ENCODE measurements around the gene ZBTB20. TPM values are rescaled to one million over a fixed set of nuclear protein-coding genes. Genes with fewer than 3 reads are reported as not detected.

The ZBTB20 gene
- total and polyA plus RNA-seq, 7 donors: under 0.01 to 113 (median 58.6) TPM

DNA sequence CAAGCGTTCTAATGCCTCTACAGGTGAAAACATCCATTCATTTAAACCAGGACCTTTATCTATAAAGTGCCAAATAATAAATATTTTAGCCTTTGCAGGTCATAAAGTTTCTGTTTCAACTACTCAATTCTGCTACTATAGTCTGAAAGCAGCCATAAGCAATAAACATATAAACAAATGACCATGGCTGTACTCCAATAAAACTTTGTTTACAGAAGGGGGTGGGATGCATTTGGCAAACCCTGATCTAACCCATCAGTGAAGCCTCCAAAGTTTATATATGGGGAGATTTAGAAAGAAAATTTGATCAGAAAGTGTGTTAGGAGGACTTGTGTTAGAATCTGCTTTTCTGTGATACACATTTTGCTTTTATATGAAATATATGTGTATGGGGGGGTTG lies 161.3 kb downstream of the ZBTB20 start:
- H3K4me1 ChIP-seq: no peaks in the 10 kb centered on the region
- TF ChIP-seq, protein P1, sequence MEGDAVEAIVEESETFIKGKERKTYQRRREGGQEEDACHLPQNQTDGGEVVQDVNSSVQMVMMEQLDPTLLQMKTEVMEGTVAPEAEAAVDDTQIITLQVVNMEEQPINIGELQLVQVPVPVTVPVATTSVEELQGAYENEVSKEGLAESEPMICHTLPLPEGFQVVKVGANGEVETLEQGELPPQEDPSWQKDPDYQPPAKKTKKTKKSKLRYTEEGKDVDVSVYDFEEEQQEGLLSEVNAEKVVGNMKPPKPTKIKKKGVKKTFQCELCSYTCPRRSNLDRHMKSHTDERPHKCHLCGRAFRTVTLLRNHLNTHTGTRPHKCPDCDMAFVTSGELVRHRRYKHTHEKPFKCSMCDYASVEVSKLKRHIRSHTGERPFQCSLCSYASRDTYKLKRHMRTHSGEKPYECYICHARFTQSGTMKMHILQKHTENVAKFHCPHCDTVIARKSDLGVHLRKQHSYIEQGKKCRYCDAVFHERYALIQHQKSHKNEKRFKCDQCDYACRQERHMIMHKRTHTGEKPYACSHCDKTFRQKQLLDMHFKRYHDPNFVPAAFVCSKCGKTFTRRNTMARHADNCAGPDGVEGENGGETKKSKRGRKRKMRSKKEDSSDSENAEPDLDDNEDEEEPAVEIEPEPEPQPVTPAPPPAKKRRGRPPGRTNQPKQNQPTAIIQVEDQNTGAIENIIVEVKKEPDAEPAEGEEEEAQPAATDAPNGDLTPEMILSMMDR (IDR thresholded peaks at IDR 0.05): no peak
- TF ChIP-seq POLR2AphosphoS5 (IDR thresholded peaks at IDR 0.05) (no peak), EP300 (IDR thresholded peaks at IDR 0.05) (no peak), POLR2A (IDR thresholded peaks at IDR 0.05) (no peak)
- no peak overlapping the region for H3K27ac ChIP-seq
- intact Hi-C loops (cut with DNase I): no loop called here
- no peaks in the 10 kb centered on the region for H3K36me3 ChIP-seq
- H3K9me3 ChIP-seq: no peaks in the 10 kb centered on the region
- no peak overlapping the region for H3K4me3 ChIP-seq
- WGBS, 2 donors: 87 to 90% methylated on average over 1 of the region's 1 CpG
- no peaks in the 10 kb centered on the region for H3K27me3 ChIP-seq
- DNase-seq: no peak

DNA sequence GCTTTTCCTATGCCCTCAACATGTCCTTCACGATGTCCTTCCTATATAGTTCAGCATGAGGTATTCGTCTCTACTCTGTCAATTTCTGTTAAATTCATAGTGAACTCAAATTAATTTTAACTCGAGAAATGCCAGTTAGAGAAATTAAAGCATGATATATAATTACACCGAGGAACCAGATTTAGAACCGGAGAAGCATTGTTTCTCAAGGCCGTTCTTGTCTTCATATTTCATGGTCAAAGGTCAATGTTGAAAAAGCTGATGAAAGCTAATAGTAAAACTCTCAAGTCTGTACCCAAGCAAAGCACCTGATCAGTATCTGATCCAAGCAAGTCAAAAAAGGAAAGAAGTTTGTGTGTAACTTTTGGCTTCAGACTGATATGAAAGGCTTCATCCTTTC lies 163.8 kb downstream of the ZBTB20 start:
- Histone ChIP-seq H3K27me3 (no peaks in the 10 kb centered on the region), H3K36me3 (no peaks in the 10 kb centered on the region), H3K4me3 (no peak overlapping the region), H3K4me1 (no peaks in the 10 kb centered on the region), H3K9me3 (no peaks in the 10 kb centered on the region), H3K27ac (no peak overlapping the region)
- intact Hi-C loops (cut with DNase I): no loop called here
- WGBS, 2 donors: 67 to 91% methylated on average over 6 of the region's 6 CpGs
- DNase-seq: no peak
- TF ChIP-seq POLR2A (IDR thresholded peaks at IDR 0.05) (no peak), POLR2AphosphoS5 (IDR thresholded peaks at IDR 0.05) (no peak), EP300 (IDR thresholded peaks at IDR 0.05) (no peak)
- TF ChIP-seq, protein P1 (IDR thresholded peaks at IDR 0.05): no peak

DNA sequence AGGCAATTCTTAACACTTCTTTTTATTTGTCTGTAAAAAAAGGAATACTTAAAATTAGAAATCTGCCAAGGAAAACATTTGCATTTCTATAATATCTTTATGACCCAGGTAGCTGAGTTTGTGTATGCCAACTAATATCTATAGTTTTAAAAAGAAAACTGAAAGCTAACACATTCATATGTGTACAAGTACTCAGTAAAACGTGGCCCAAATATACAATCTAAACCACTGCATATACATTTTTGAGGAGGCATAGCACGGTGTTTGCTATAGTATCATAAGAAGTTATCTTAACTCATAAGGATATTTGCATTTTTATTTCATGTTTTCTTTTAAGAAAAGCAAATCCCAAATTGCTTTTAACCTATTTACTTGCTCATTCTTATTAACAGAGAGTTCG lies 172.7 kb downstream of the ZBTB20 start:
- TF ChIP-seq POLR2A (IDR thresholded peaks at IDR 0.05) (no peak), EP300 (IDR thresholded peaks at IDR 0.05) (no peak), POLR2AphosphoS5 (IDR thresholded peaks at IDR 0.05) (no peak)
- TF ChIP-seq, protein P1 (IDR thresholded peaks at IDR 0.05): no peak
- Histone ChIP-seq H3K27me3 (no peaks in the 10 kb centered on the region), H3K4me3 (no peak overlapping the region), H3K4me1 (peaks cover 0 to 3% (median 0%) of the 10 kb centered on the region in 4 donors), H3K27ac (no peak overlapping the region), H3K9me3 (no peaks in the 10 kb centered on the region), H3K36me3 (peaks cover 0 to 5% (median 0%) of the 10 kb centered on the region in 4 donors)
- 74 to 79% methylated on average over 3 of the region's 3 CpGs for WGBS, 2 donors
- DNase-seq: no peak
- intact Hi-C loops (cut with DNase I): no loop called here

DNA sequence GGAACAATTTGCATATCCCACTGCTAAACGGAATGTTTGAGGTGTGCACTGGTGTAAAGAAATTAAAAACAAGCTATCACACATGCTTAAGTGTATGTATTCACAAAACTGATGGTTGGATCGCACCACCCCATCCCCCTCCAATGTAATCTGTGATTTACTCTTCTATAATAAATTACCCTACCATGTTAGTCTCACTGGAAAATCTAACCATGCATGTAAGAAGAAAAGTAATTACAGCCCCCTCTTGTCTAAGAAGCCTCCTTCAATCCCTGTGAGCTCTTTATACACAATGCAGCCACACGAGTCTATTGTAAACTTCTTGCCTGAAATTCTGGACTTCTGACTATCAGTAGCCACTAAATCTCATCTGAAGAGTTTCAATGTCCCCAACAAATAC lies 173.6 kb downstream of the ZBTB20 start:
- Histone ChIP-seq H3K27ac (no peak overlapping the region), H3K9me3 (no peaks in the 10 kb centered on the region), H3K4me3 (no peak overlapping the region), H3K27me3 (no peaks in the 10 kb centered on the region), H3K36me3 (peaks cover 0 to 5% (median 0%) of the 10 kb centered on the region in 4 donors), H3K4me1 (peaks cover 0 to 3% (median 0%) of the 10 kb centered on the region in 4 donors)
- intact Hi-C loops (cut with DNase I): no loop called here
- TF ChIP-seq POLR2A (IDR thresholded peaks at IDR 0.05): no peak
- TF ChIP-seq, protein P1 (IDR thresholded peaks at IDR 0.05): no peak
- TF ChIP-seq POLR2AphosphoS5 (IDR thresholded peaks at IDR 0.05): no peak
- TF ChIP-seq EP300 (IDR thresholded peaks at IDR 0.05): no peak
- no peak for DNase-seq
- WGBS, 2 donors: 83 to 89% methylated on average over 3 of the region's 3 CpGs

DNA sequence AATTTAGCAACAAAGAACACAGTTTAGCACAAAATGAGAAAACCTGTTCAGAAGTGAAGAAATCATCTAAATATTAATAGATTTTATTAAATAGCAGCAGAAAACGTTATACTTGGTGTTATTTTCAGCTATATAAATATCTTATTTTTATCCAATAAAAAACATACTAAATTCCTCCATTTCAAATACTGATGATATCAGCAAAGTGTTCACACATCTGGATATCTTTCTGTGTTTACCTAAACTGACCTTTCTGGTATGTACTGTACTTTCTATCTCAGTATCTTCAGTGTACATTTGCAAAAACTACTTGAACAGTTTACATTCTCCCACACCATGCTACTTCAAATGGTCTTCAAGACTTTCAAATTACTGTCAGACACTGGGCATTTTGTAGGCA lies 179.9 kb downstream of the ZBTB20 start:
- no peak for DNase-seq
- no peaks in the 10 kb centered on the region for H3K27me3 ChIP-seq
- TF ChIP-seq, protein P1 (IDR thresholded peaks at IDR 0.05): no peak
- H3K36me3 ChIP-seq: peaks cover 0 to 5% (median 0%) of the 10 kb centered on the region in 4 donors
- intact Hi-C loops (cut with DNase I): no loop called here
- H3K27ac ChIP-seq: no peak overlapping the region
- no peak overlapping the region for H3K4me3 ChIP-seq
- 70 to 74% methylated on average over 1 of the region's 1 CpG for WGBS, 2 donors
- no peaks in the 10 kb centered on the region for H3K9me3 ChIP-seq
- peaks cover 0 to 24% (median 5%) of the 10 kb centered on the region in 4 donors for H3K4me1 ChIP-seq
